HepG2 (cell line): Measurements from ENCODE around the gene SLC38A4. TPM values are rescaled to one million over a fixed set of nuclear protein-coding genes. Genes with fewer than 3 reads are reported as not detected.

Experiments used
- ATAC-seq: fragments of 200-7000 bp; cut with Tn5 transposase; 3 replicates; pipeline ENCODE4 v1.9.1; 2020; ENCODE audit warnings: mild to moderate bottlenecking, moderate library complexity
- BruUV-seq: library from RNA; stranded (reverse); fragments of 400-500 nt; replicated peaks from 2 replicates; lab custom pipeline; 2021; lab: Mats Ljungman, UMichigan
- CTCF ChIA-PET: fragments of 300-600 bp; formaldehyde crosslinking; extraction: SDS; loops from one replicate; lab custom pipeline; 2021; ENCODE audit warnings: low total read pairs, inconsistent platforms, low intra/inter-chr PET ratio; lab: Yijun Ruan, JAX
- POLR2A ChIA-PET: fragments of 350-600 bp; sonication (Branson Sonifier 250); formaldehyde crosslinking; loops from one replicate; lab custom pipeline; 2020; ENCODE audit warnings: antibody characterized with exemption, inconsistent platforms; lab: Yijun Ruan, JAX
- DNase-seq: peaks from one replicate; pipeline ENCODE4 v3.0.0-alpha.2; 2015; ENCODE audit warnings: low spot score
- FAIRE-seq: peaks from 3 replicates; lab custom pipeline; 2011; peaks lifted over from hg19 to GRCh38; lab: Jason Lieb, UNC
- H2AFZ ChIP-seq: one replicate; pipeline ENCODE4 v1.6.1; 2011; ENCODE audit warnings: low read length, inconsistent platforms
- H3K27ac ChIP-seq: fragments of 300-600 bp; 3 replicates; pipeline ENCODE4 v1.8.0; 2011; ENCODE audit warnings: mixed run types, mild to moderate bottlenecking, mixed read lengths, low read length, inconsistent platforms; ENCODE audit not compliant: insufficient read depth; ENCODE audit errors: extremely low read length
- H3K27me3 ChIP-seq, 2 experiments: fragments of 200-600 bp in 1 of 2; 2 replicates in 1 of 2; 3 replicates in 1 of 2; pipeline versions ENCODE4 v1.6.0 to v1.8.0; 2011; ENCODE audit warnings: low read length in 2 of 2, mild to moderate bottlenecking in 2 of 2, moderate library complexity in 2 of 2, inconsistent platforms in 1 of 2; ENCODE audit not compliant: insufficient read depth in 2 of 2, control insufficient read depth in 1 of 2
- H3K36me3 ChIP-seq, 2 experiments: fragments of 200-600 bp in 1 of 2; replicated peaks in 1 of 2; 2 replicates in 1 of 2; 3 replicates in 1 of 2; pipeline versions ENCODE4 v1.5.1 to v1.8.0; 2011; ENCODE audit warnings: low read length in 2 of 2, inconsistent platforms in 1 of 2; ENCODE audit not compliant: insufficient read depth in 2 of 2, control insufficient read depth in 1 of 2
- H3K4me1 ChIP-seq: 2 replicates; pipeline ENCODE4 v1.5.1; 2012; ENCODE audit warnings: low read length, inconsistent platforms; ENCODE audit not compliant: insufficient read depth
- H3K4me2 ChIP-seq: 2 replicates; pipeline ENCODE4 v1.6.0; 2011; ENCODE audit warnings: low read depth, low read length, inconsistent platforms
- H3K4me3 ChIP-seq, 3 experiments: fragments of 200-600 bp in 1 of 3; sonication (generic), shearing (Covaris generic) in 1 of 3; replicated peaks in 1 of 3; 2 replicates each; pipeline ENCODE4 v1.5.1; 2011 to 2016; ENCODE audit warnings: low read length in 3 of 3, inconsistent platforms in 2 of 3, low read depth in 2 of 3, mild to moderate bottlenecking in 2 of 3, control low read depth in 1 of 3, mixed read lengths in 1 of 3; ENCODE audit not compliant: insufficient read depth in 1 of 3
- H3K79me2 ChIP-seq: one replicate; pipeline ENCODE4 v1.6.1; 2011; ENCODE audit warnings: low read length, inconsistent platforms; ENCODE audit not compliant: insufficient read depth
- H3K9ac ChIP-seq: 2 replicates; pipeline ENCODE4 v1.6.0; 2011; ENCODE audit warnings: mild to moderate bottlenecking, low read depth, low read length, inconsistent platforms; ENCODE audit not compliant: insufficient read depth
- H3K9me3 ChIP-seq: 2 replicates; pipeline ENCODE4 v1.5.1; 2012; ENCODE audit warnings: mild to moderate bottlenecking, low read length
- H4K20me1 ChIP-seq: 2 replicates; pipeline ENCODE4 v1.6.0; 2011; ENCODE audit warnings: inconsistent platforms, mild to moderate bottlenecking, low read length, moderate library complexity; ENCODE audit not compliant: insufficient read depth
- HNRNPK ChIP-seq: fragments of 200-400 bp; formaldehyde crosslinking; IDR thresholded peaks from 2 replicates; pipeline ENCODE4 v1.6.1; 2018; ENCODE audit warnings: low read length, low read depth, moderate library complexity, mild to moderate bottlenecking; ENCODE audit not compliant: poor library complexity, severe bottlenecking
- IRF2 ChIP-seq: IDR thresholded peaks from 2 replicates; pipeline ENCODE4 v1.6.1; 2018; ENCODE audit warnings: missing genetic modification reagents, missing compliant biosample characterization
- PPARG ChIP-seq: conservative IDR thresholded peaks from 2 replicates; pipeline ENCODE4 v1.6.1; 2016; ENCODE audit warnings: missing biosample characterization, missing genetic modification reagents
- RELA ChIP-seq: sonication (generic); formaldehyde crosslinking; IDR thresholded peaks from 2 replicates; pipeline ENCODE4 v1.4.0; 2020; ENCODE audit warnings: missing genetic modification reagents
- SIX4 ChIP-seq: sonication (generic); formaldehyde crosslinking; IDR thresholded peaks from 2 replicates; pipeline ENCODE4 v1.4.0; 2020; ENCODE audit warnings: missing genetic modification reagents
- SNAI1 ChIP-seq: sonication (generic); formaldehyde crosslinking; IDR thresholded peaks from 2 replicates; pipeline ENCODE4 v1.5.0; 2020; ENCODE audit warnings: mild to moderate bottlenecking, missing genetic modification reagents, borderline replicate concordance
- SRSF9 ChIP-seq: fragments of 200-400 bp; formaldehyde crosslinking; IDR thresholded peaks from 2 replicates; pipeline ENCODE4 v1.6.1; 2018; ENCODE audit warnings: borderline replicate concordance, mild to moderate bottlenecking, low read depth, low read length; ENCODE audit not compliant: insufficient read depth, poor library complexity, severe bottlenecking
- THYN1 ChIP-seq: sonication (generic); formaldehyde crosslinking; IDR thresholded peaks from 2 replicates; pipeline ENCODE4 v1.8.1; 2023; ENCODE audit warnings: low read depth, mild to moderate bottlenecking, moderate library complexity, missing genetic modification reagents, borderline replicate concordance
- XRCC5 ChIP-seq: fragments of 200-400 bp; formaldehyde crosslinking; optimal IDR thresholded peaks from 2 replicates; pipeline ENCODE3; 2017; ENCODE audit warnings: mild to moderate bottlenecking, low read length
- ZFX ChIP-seq: sonication (generic); formaldehyde crosslinking; IDR thresholded peaks from 2 replicates; pipeline ENCODE4 v1.4.0; 2020; ENCODE audit warnings: mild to moderate bottlenecking, low read depth, missing genetic modification reagents, moderate library complexity
- ZNF563 ChIP-seq: sonication (generic); formaldehyde crosslinking; IDR thresholded peaks from 2 replicates; pipeline ENCODE4 v1.8.0; 2022; ENCODE audit warnings: mild to moderate bottlenecking, moderate library complexity, missing genetic modification reagents
- ZNF674 ChIP-seq: sonication (generic); formaldehyde crosslinking; IDR thresholded peaks from 2 replicates; pipeline ENCODE4 v1.5.0; 2020; ENCODE audit warnings: low read depth, mild to moderate bottlenecking, missing genetic modification reagents
- ZNF703 ChIP-seq: sonication (generic); formaldehyde crosslinking; IDR thresholded peaks from 2 replicates; pipeline ENCODE4 v1.5.1; 2020; ENCODE audit warnings: missing genetic modification reagents, mild to moderate bottlenecking, moderate library complexity, borderline replicate concordance
- WGBS: methylation state at CpG from one replicate; pipeline ENCODE4 v1.1.6; 2017; ENCODE audit warnings: low lambda C conversion rate; 5-methylcytosine and 5-hydroxymethylcytosine counted together
- in situ Hi-C: cut with HindIII; loops from 2 replicates; pipeline ENCODE4 v1.10.0; 2017; ENCODE audit warnings: low pct_unique_long_range_greater_than_20kb; ENCODE audit not compliant: extremely low pct_ligation_motif_present
- intact Hi-C: fragments of 100-400 bp; cut with micrococcal nuclease; formaldehyde crosslinking; loops from one replicate; pipeline ENCODE4 v1.10.0; 2022; ENCODE audit not compliant: unreplicated experiment
- polyA plus RNA-seq, 8 experiments: library from polyadenylated mRNA; depleted of rRNA in 3 of 8; stranded (reverse) in 7 of 8; unstranded in 1 of 8; fragments of >200 nt; fragmentation: Illumina TruSeq in 4 of 8; extraction: Trizol in 4 of 8; gene quantifications; 2 replicates each; pipeline versions ENCODE4 v1.2.1 to v1.2.3, GENCODE V29; 2011 to 2016; ENCODE audit warnings: low read depth in 4 of 8, missing spikeins in 1 of 8, mixed read lengths in 1 of 8; ENCODE audit not compliant: insufficient read depth in 1 of 8
- total RNA-seq, 5 experiments: library from RNA; depleted of rRNA; stranded (reverse); fragments of >200 nt; fragmentation: Illumina TruSeq; extraction: Trizol; gene quantifications; 2 replicates each; pipeline ENCODE4 v1.2.3, GENCODE V29; 2016; ENCODE audit warnings: low read depth in 1 of 5
- TF ChIP-seq, protein P1 (sequence below): sonication (generic); formaldehyde crosslinking; IDR thresholded peaks from 2 replicates; pipeline ENCODE4 v1.4.0; 2020; ENCODE audit warnings: mild to moderate bottlenecking, missing genetic modification reagents, borderline replicate concordance

The SLC38A4 gene
- total and polyA plus RNA-seq, 2 of the 13 experiments (the other 11 are each of a cell fraction or from before 2014, with no cell fraction given), result 3.5 to 5.2 TPM

DNA sequence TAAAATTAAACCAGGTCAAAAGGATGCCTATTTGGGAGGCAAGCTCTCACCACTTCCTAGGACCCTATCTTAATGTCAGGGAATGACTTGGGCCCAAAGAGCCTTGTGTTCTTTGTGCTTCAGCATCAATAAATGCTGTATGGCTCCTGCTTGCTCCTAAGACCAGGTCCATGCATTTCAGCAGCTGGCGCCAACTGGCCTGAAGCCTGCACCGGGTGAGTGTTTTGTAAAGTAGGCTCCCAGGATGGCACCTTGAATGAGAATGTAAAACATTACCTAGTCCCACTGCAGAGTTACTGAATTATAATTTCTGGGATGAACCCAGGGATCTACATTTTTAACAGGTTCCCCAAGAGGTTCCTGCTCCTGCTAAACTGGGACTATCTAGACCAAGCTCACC is 16.1 kb upstream of the SLC38A4 start:
- POLR2A ChIA-PET, result no interaction called here
- no TSS peak for BruUV-seq
- DNase-seq, result no peak
- no peak for FAIRE-seq
- CTCF ChIA-PET, result no interaction called here
- in situ Hi-C loops (no loop called here), intact Hi-C loops (no loop called here)
- no peak for ATAC-seq
- H3K27me3 ChIP-seq, result no peaks in the 10 kb centered on the region; a peak in 1 of 5 replicates
- 0 out of 2 replicates have a peak, but pooled peaks cover 9% of the 10 kb centered on the region for H3K4me1 ChIP-seq
- H2AFZ ChIP-seq, result no peak overlapping the region
- H3K9me3 ChIP-seq, result no peaks in the 10 kb centered on the region
- no peaks in the 10 kb centered on the region for H4K20me1 ChIP-seq
- 75% methylated on average over 2 of the region's 2 CpGs for WGBS
- TF ChIP-seq ZNF703 (CRISPR knock-in tag) (no peak), SRSF9 (no peak), PPARG (CRISPR knock-in tag) (no peak), ZNF674 (no peak), RELA (no peak), SIX4 (no peak), ZNF563 (CRISPR knock-in tag) (no peak), IRF2 (CRISPR knock-in tag) (no peak), XRCC5 (no peak), ZFX (CRISPR knock-in tag) (no peak), THYN1 (CRISPR knock-in tag) (no peak), SNAI1 (CRISPR knock-in tag) (no peak), HNRNPK (no peak)
- TF ChIP-seq, protein P1, sequence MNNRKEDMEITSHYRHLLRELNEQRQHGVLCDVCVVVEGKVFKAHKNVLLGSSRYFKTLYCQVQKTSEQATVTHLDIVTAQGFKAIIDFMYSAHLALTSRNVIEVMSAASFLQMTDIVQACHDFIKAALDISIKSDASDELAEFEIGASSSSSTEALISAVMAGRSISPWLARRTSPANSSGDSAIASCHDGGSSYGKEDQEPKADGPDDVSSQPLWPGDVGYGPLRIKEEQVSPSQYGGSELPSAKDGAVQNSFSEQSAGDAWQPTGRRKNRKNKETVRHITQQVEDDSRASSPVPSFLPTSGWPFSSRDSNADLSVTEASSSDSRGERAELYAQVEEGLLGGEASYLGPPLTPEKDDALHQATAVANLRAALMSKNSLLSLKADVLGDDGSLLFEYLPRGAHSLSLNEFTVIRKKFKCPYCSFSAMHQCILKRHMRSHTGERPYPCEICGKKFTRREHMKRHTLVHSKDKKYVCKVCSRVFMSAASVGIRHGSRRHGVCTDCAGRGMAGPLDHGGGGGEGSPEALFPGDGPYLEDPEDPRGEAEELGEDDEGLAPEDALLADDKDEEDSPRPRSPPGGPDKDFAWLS (CRISPR knock-in tag), result no peak
- no peak overlapping the region for H3K4me3 ChIP-seq
- H3K27ac ChIP-seq, result no peak overlapping the region
- H3K4me2 ChIP-seq, result no peak overlapping the region
- no peak overlapping the region for H3K9ac ChIP-seq
- H3K36me3 ChIP-seq, result no peaks in the 10 kb centered on the region
- H3K79me2 ChIP-seq, result no peaks in the 10 kb centered on the region
